WTC11 (cell line): ENCODE data around the gene ARHGAP19.

ENCODE experiments used
- MXD4 ChIP-seq: fragments of 250-450 bp; sonication (Bioruptor Pico); IDR thresholded peaks from 2 replicates; pipeline ENCODE4 v1.8.0; 2021; ENCODE audit warnings: mild to moderate bottlenecking, moderate library complexity, borderline replicate concordance
- NFE2L1 ChIP-seq: sonication (generic); formaldehyde crosslinking; IDR thresholded peaks from 2 replicates; pipeline ENCODE4 v1.8.1; 2023; ENCODE audit warnings: missing genetic modification reagents
- NR2C2 ChIP-seq: sonication (generic); formaldehyde crosslinking; IDR thresholded peaks from 2 replicates; pipeline ENCODE4 v1.8.0; 2022; ENCODE audit warnings: mild to moderate bottlenecking, missing genetic modification reagents
- TP53 ChIP-seq: sonication (generic); formaldehyde crosslinking; IDR thresholded peaks from 2 replicates; pipeline ENCODE4 v1.8.1; 2023; ENCODE audit warnings: mild to moderate bottlenecking, missing genetic modification reagents
- ZNF232 ChIP-seq: sonication (generic); formaldehyde crosslinking; IDR thresholded peaks from 2 replicates; pipeline ENCODE4 v1.8.0; 2022; ENCODE audit warnings: mild to moderate bottlenecking, missing genetic modification reagents
- ZNF263 ChIP-seq: sonication (generic); formaldehyde crosslinking; IDR thresholded peaks from 2 replicates; pipeline ENCODE4 v1.8.1; 2022; ENCODE audit warnings: low read depth, mild to moderate bottlenecking, moderate library complexity, missing genetic modification reagents
- ZNF416 ChIP-seq: fragments of 250-450 bp; sonication (Bioruptor Pico); IDR thresholded peaks from 2 replicates; pipeline ENCODE4 v1.9.0; 2021; ENCODE audit warnings: mild to moderate bottlenecking, inconsistent platforms
- TF ChIP-seq, protein P1 (sequence below): fragments of 200-600 bp; IDR thresholded peaks from 2 replicates; pipeline ENCODE4 v1.8.0; 2022; ENCODE audit warnings: antibody characterized with exemption
- TF ChIP-seq, protein P2 (sequence below): sonication (generic); formaldehyde crosslinking; IDR thresholded peaks from 2 replicates; pipeline ENCODE4 v1.8.1; 2023; ENCODE audit warnings: mild to moderate bottlenecking, moderate library complexity, missing genetic modification reagents
- TF ChIP-seq, protein P3 (sequence below): sonication (generic); formaldehyde crosslinking; conservative IDR thresholded peaks from 2 replicates; pipeline ENCODE4 v1.8.1; 2023; ENCODE audit warnings: mild to moderate bottlenecking, low read depth, missing genetic modification reagents, moderate library complexity

DNA sequence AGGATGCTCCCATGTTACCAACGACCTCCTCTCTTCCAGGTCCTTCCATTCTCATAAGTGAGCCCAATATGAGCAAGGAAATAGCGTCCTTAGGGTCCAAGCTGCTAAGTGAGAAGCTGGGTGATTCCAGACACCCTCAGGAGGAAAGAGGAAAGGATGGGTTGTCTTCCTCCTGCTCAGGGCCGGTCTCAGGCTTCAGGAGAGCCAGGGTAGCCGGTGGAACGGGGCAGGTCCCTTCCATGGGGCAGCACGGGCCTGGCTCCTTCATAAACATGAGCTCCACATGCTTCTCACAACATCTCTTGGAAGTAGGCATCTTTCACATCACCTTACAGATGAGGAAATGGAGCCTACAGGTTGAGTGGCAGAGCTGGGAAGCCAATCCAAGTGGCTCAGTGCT is 119.4 kb downstream of the ARHGAP19 start:
- TF ChIP-seq, protein P1, sequence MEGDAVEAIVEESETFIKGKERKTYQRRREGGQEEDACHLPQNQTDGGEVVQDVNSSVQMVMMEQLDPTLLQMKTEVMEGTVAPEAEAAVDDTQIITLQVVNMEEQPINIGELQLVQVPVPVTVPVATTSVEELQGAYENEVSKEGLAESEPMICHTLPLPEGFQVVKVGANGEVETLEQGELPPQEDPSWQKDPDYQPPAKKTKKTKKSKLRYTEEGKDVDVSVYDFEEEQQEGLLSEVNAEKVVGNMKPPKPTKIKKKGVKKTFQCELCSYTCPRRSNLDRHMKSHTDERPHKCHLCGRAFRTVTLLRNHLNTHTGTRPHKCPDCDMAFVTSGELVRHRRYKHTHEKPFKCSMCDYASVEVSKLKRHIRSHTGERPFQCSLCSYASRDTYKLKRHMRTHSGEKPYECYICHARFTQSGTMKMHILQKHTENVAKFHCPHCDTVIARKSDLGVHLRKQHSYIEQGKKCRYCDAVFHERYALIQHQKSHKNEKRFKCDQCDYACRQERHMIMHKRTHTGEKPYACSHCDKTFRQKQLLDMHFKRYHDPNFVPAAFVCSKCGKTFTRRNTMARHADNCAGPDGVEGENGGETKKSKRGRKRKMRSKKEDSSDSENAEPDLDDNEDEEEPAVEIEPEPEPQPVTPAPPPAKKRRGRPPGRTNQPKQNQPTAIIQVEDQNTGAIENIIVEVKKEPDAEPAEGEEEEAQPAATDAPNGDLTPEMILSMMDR: no peak
- no peak for TF ChIP-seq TP53
- TF ChIP-seq, protein P2, sequence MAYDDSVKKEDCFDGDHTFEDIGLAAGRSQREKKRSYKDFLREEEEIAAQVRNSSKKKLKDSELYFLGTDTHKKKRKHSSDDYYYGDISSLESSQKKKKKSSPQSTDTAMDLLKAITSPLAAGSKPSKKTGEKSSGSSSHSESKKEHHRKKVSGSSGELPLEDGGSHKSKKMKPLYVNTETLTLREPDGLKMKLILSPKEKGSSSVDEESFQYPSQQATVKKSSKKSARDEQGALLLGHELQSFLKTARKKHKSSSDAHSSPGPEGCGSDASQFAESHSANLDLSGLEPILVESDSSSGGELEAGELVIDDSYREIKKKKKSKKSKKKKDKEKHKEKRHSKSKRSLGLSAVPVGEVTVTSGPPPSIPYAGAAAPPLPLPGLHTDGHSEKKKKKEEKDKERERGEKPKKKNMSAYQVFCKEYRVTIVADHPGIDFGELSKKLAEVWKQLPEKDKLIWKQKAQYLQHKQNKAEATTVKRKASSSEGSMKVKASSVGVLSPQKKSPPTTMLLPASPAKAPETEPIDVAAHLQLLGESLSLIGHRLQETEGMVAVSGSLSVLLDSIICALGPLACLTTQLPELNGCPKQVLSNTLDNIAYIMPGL: no peak
- TF ChIP-seq, protein P3, sequence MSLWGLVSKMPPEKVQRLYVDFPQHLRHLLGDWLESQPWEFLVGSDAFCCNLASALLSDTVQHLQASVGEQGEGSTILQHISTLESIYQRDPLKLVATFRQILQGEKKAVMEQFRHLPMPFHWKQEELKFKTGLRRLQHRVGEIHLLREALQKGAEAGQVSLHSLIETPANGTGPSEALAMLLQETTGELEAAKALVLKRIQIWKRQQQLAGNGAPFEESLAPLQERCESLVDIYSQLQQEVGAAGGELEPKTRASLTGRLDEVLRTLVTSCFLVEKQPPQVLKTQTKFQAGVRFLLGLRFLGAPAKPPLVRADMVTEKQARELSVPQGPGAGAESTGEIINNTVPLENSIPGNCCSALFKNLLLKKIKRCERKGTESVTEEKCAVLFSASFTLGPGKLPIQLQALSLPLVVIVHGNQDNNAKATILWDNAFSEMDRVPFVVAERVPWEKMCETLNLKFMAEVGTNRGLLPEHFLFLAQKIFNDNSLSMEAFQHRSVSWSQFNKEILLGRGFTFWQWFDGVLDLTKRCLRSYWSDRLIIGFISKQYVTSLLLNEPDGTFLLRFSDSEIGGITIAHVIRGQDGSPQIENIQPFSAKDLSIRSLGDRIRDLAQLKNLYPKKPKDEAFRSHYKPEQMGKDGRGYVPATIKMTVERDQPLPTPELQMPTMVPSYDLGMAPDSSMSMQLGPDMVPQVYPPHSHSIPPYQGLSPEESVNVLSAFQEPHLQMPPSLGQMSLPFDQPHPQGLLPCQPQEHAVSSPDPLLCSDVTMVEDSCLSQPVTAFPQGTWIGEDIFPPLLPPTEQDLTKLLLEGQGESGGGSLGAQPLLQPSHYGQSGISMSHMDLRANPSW (CRISPR knock-in tag): no peak
- no peak for TF ChIP-seq MXD4 (CRISPR knock-in tag)
- TF ChIP-seq ZNF263 (CRISPR knock-in tag): no peak
- no peak for TF ChIP-seq ZNF232
- TF ChIP-seq NR2C2 (CRISPR knock-in tag): no peak
- no peak for TF ChIP-seq NFE2L1
- TF ChIP-seq ZNF416 (CRISPR knock-in tag): no peak
